GM23248 (cell line): ENCODE measurements around the gene KDM8.

ENCODE experiments used
- EZH2 ChIP-seq: fragments of 200-600 bp; sonication (generic); IDR thresholded peaks from 2 replicates; pipeline ENCODE4 v1.6.1; 2018; ENCODE audit warnings: antibody characterized with exemption, mild to moderate bottlenecking; ENCODE audit not compliant: insufficient read depth, poor library complexity, severe bottlenecking
- EZH2phosphoT487 ChIP-seq: fragments of 200-600 bp; sonication (generic); IDR thresholded peaks from 2 replicates; pipeline ENCODE4 v1.6.1; 2018; ENCODE audit warnings: antibody characterized with exemption, moderate library complexity, mild to moderate bottlenecking, low read depth; ENCODE audit not compliant: insufficient read depth

DNA sequence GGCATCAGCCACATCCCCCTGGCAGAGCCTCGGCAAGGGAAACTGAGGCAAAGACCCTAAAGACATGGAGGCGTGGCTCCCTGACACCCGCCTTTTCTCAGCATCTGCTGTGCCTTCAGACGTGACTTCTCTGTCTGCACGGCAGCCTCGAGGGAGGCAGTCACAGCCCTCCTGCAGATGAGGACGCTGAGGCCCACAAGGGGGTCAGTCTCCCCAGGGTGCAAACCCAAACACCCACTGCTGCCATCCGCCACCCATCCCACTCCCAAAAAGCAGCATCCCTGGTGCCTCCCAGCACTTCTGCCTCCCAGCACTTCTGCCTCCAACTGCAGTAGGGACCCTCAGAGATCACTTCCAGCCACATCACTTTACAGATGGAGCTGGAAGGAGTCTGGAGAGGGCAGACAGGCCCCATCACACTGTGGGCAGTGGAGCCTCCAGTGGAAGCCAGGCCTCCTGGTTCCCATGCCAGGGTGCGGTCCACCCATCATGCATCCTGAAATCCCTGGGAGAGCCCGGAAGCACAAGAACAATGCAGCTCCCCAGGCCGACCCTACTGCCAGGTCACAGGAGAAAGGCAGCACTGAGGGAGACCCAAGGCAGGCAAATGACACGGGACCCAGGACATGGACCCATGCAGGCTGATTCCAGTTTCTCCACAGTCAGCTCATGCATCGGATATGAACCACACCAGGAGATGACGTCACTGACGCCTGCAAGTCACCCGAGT, 23.8 kb downstream of the KDM8 start:
- no peak for TF ChIP-seq EZH2phosphoT487
- no peak for TF ChIP-seq EZH2
